ENCODE data around the gene BRD3.
A peak's percentile ranks its signal among the peaks of the same experiment; 100 is the strongest.

Gene BRD3

DNA sequence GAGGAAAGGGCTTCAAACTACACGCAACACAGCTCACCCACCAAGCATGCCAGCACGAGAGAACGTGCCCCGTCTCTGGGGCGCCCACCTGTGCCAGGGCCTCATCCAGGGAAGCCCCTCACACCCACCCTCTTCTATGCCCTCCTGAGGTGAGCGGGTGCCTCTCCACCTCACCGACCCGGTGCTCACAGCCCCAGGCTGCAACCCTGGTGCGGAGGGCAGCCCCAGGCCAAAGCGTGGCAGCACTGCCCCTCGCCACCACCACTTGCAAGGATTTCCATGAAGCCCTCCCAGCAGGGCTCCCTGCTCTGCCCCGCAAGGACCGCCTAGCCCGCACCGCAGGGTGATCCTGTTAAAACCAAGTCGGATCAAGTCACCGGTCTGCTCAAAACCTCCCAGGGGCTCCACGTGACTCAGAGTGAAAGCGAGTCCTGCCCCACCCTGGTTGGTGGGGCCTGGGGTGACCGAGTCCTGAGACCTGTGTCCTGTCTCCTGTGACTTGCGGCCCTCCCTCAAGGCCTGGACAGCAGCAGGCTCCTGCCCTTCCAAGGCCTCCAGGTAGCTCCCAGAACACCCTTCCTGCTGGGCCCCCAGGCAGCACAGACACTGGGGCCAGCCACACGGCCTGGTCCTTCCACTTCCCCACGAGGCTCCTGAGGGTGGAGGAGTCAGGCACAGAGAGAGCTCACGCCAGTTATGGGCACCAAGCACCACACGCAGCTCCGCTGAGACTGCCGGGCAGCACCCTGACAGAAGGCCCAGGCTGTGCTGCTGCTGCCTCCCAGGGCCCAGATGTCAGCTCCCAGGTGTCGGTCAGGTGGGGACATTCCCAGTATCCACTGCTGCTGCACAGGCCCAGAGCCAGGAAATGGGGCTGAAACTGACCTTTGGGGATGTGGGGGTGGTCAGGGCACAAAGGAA lies 12.7 kb downstream of the BRD3 start:
- peak in 1 of 2 donors; percentile 2 for DNase-seq (ENCODE audit: low read depth in 1 of 2, low spot score in 1 of 2)

DNA sequence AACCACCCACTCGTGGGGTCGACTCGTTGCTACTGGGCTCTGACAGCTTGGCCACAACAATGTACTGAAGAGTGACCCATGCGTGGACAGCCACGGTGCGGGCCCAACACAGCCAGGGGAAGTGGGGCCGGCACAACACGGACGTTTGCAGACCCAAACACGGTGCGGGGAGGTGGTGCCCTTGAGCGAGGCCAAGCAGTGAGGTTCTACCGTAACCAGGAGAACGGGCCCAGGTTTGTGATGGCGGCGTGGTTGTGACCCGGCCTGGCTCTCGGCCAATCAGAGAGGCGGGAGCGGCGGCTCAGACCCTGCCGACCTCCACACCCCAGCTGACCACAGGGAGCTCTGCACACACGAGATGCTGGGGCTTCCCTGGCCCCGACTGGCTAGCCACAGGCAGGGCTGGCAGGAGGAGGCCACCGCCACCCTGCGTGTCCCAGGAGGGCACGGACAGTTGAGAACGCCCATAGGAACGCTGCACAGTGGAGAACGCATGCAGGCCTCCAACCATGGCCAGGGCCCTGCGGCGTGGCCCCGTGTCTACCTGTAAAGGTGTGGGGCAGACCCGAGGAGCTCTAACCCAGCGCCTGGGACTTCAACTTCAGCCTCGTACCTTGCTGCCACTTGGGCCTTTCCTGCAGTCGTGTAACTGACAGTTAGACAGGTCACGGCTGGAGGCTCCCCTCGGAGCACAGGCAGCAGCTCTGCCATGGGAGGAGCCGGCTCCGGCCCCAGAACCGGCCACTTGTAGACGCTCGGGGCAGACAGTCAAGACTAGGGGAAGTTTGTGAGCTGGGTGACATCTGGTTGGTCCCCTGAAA lies 13.7 kb downstream of the BRD3 start:
- DNase-seq (ENCODE audit: low read depth in 1 of 2, low spot score in 1 of 2): no peak

DNA sequence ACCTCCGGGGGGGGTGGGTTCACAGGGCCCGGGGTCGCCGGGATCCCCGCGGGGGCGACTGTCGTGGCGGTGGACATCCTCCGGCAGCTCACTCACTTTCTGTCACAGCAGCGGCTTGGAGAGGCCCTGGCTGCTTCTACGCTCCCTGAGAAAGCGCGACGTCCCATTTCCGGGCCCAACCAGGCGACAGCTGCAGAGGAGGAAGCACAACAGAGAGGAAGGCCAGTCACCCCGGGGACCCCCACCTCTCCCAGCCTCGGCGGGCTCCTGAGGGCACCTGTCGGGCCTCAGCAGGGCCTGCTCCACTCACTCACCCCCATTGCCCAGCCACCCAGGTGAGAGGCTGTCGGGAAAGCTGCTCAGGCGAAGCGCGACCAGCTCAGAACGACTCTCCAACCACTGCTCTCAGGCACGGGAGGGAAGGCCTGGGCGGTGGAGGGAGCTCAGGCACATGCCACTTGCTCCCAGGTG lies 14.4 kb downstream of the BRD3 start:
- DNase-seq (ENCODE audit: low read depth in 1 of 2, low spot score in 1 of 2): no peak

DNA sequence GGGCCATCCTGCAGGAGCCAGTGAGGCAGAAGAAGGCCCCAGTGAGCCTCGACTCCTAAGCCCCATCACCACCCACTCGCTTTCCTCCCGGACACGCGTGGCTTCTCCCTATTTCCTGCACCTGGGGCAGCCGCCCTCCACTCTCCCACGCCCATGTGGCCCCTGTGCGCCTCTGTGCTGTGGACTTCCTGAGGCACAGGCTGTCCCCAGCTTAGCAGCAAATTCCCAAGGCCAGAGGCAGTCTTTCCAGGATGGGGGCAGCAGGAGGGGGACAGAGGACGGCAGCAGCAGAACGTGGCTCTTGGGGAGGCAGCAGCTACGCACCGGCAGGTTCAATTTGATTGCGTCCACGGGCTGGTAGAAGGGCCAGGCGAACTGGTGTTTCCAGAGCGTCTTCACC lies 14.9 kb downstream of the BRD3 start:
- DNase-seq (ENCODE audit: low read depth in 1 of 2, low spot score in 1 of 2): no peak

DNA sequence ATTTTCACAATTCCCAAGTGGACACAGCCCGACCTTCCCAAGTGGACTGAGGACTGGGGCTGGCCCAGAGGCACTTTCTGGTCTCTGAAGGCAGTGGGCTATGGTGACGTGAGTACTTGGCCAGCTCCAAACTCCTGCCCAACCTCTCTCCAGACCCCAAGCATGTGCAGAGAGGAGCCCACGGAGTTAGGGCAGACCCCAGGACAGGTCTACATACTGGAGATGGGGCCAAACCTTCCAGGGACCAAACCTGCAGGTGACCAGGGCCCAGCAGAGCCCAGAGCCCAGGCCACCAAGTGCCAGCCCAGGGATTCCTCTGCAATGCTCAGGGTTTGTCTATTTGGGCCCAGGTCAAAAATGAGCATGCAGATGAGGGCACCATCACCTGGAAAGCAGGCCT lies 15.3 kb downstream of the BRD3 start:
- DNase-seq (ENCODE audit: low read depth in 1 of 2, low spot score in 1 of 2): no peak

DNA sequence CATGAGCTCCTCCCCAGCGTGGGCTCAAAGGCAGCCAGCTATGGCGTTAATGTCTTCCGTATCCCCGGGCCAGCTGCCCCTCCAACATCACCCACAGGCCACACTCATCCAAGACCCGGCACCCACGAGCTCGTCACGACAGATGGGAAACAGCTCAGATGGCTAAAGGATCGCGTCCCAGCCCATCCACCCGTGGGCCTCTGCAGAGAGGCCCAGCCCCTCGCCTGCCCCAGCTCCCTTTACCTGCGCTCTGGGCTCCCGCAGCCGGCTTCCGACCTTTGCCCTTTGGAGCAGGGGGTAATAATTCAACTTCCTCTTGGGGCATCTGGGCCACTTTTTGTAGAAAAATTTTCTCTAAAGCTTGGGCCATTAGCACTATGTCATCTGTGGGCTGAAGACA lies 16.5 kb downstream of the BRD3 start:
- no peak for DNase-seq (ENCODE audit: low read depth in 1 of 2, low spot score in 1 of 2)

DNA sequence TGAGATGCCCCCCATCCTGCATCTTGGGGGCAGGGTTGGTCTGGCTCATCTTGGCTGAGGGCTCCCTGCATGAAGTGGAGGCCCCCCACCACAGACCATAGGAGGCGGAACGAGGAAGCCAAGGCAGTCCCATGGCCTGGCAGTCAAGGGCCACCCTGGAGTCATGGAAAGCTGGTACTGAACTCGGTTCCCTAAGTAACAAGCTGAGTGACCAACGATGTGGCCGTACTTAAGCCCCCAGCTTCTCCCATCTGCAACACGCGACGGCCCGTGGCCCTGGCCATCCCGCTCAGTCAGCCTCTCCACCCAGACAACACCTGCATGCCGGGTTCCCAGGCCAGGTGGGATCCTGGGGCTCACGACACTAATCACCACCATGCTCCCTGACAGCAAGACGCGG lies 17.1 kb downstream of the BRD3 start:
- no peak for DNase-seq (ENCODE audit: low read depth in 1 of 2, low spot score in 1 of 2)

DNA sequence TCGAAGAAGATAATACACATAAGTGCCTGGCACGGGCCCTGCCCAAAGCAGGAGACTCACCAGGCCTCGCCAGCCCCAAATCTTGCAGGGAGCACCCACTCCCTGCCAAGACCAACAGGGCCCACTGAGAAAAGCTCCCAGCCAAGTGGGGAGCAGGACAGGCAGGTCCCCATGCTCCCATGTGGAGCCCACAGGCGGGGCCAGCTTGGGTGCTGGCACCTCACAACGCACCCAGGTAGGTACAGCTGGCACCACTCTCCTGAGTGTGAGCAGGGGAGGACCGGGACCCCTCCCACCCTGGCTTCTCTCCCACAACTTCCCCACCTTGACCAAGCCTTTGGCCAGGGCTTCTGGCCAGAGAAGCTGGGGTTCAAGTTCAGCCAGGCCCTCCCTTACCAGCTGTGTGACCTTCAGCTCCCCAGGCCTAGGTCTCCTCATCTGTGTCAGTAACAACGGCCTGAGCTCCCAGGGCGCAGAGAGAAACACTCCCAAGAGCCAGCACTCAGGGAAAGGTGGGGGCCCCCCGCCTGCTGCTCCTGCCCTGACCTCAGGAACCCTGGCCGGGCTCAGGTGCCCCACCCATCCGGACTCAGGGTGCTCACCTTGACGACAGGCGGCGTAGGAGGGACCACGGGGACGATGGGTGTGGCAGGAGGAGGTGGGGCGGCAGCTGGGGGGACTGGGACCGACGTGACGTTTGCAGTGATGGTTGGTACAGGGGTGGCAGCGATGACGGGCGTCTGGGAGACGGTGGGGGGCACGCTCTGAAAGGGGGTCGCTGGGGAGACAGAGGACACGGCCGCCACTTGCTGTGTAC lies 17.8 kb downstream of the BRD3 start:
- no peak for DNase-seq (ENCODE audit: low read depth in 1 of 2, low spot score in 1 of 2)

DNA sequence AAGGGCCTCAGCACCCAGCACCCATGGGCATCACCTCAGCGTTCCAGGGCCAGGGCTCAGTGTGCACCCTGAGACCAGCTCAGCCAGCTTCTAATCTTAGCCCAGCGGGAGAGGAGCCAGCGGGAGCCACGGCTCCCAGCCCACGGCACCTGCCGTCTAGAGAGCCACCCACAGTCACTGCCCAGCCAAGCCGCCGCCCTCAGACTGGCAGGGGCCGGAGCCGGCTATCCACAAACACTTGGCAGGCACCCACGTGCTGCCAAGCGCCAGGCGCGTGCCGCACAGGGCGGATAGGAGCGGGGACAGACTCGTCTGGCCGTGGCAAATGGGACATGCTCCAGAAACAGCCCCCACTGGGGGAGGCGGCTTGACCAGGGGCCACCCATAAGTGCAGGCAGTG lies 18.6 kb downstream of the BRD3 start:
- no peak for DNase-seq (ENCODE audit: low read depth in 1 of 2, low spot score in 1 of 2)

DNA sequence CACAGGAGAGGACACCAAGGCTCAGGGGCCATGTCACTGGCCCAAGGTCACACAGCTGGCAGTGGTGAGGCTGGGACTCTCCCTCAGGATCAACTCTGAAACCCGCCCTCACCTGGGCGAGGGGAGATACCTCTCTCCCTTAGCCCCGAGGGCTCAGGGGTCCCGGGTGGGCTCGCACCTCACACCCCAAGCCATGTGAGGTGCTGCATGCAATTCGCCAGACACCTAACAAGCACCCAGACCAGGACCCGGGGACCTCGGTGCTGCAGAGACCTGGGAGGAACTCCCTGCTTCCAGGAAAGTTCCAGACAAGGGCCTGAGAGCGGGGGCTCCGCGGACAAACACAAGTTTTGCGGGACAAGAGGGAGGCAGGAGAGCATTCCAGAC lies 19.3 kb downstream of the BRD3 start:
- DNase-seq (ENCODE audit: low read depth in 1 of 2, low spot score in 1 of 2): no peak

DNA sequence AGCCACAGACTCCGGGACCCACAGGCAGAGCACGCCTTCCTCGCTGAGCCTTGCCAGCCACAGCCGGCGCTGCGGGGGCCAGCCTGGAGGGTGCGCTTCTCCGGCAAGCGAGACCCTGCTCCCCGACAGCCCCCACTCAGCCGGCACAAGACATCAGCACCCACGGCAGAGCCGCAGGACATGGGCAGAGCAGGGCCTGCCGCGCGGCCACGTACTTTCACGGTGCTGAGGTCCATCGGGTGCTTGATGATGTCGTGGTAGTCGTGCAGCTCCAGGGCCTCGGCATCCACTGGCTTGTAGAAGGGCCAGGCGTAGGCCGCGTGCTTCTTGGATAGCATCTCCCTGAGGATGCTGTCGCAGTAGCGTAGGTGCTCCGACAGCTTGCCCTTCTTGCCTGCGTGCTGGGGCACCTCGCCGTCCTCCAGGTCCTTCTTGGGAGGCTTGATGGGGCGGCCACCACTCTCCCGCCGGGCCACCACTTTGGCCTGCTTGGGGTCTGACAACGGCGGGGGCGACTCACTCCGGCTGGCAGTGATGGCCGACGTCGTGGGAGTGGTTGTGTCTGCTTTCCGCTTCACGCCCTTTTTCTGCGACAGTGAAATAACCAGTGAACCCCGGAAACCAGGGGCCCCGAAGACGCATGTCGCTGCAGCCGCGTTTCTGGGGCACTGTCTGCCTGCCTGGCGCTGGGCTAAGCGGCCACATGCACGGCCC lies 19.8 kb downstream of the BRD3 start:
- no peak for DNase-seq (ENCODE audit: low read depth in 1 of 2, low spot score in 1 of 2)

DNA sequence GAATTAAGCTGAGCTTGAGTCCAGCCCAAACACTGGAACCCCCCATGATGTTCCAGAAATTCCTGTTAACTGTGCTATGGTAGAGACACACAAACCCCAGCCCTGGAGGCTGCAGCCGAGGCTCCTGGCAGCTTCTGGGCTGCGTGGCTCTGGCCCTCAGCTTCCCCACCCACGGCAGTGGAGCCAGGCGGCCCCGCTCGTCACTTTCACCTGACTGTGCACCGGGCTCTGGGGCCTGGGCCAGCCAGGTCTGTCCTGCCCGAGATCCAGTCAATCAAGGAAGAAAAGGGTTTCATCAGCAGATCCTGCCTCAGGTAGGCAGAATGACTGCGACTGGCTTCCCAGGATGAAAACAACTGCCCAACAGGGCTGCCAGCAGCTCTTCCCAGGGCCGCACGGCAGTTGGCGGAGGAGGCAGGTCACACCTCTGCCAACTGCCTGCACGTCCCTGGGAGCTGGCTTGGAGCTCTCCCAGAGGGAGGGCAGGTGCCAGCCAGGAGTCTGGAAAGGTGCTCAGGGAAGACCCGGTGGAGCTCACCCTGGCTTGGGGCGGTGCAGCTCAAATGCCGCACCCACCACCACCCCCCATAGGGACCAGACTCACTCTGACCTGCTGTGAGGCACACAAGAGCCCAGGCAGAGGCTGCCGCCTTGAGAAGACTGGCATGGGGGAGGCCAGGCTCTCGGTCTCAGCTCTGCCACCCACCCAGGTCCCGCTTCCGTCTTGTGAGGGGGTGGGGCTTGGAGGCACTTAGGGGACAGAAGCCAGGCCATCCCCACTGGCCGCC lies 20.7 kb downstream of the BRD3 start:
- no peak for DNase-seq (ENCODE audit: low read depth in 1 of 2, low spot score in 1 of 2)

DNA sequence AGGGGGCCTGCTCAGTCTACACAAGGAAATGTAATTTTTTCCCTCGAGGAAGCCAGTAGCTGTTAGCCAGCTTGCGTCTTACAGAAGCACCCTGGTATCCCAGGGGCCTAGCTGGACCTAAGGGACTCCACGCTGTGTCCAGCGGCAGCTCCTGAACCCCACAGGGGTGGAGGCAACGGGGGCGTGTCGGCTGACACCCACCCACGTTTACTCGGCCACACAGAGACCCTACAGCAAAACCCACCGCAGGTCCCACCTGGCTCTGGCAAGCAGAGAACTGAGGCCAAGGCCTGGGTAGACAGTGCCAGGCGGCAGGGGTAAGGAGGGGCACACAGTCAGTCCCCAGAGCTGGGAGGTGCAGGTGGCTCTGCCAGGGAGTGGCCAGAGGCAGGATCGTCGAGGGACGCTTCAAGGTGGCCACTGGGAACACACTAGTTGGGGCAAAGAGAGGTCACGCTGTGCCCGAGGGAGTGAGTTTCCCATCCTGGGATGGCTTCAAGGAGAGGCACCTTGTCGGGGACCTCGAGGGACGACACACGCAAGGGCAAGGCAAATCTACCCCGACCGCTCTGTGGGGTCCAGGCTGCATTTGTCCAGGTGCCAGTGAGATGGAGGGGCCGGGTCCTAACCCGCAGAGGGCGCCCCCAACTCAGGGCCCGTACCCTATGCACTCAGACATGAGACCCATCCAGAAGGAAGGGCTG lies 21.8 kb downstream of the BRD3 start:
- no peak for DNase-seq (ENCODE audit: low read depth in 1 of 2, low spot score in 1 of 2)

DNA sequence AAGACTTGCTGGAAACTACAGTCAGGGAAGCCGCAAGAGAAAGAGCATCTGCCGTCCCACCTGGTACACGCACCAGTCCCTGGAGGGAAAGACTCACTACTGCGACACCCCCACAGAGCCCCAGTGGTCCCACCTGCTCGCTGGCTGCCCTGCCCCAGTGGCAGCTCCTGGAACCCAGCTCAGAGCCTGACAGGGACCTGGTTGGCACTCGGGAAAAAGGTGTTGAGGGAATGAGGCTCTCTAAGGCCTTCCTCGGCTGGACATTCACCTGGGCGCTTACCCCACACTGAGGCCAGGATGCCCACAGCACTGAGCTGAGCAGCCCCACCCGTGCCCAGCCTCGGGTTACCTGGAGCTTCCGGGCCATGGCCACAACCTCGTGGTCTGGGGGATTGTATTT lies 22.9 kb downstream of the BRD3 start:
- no peak for DNase-seq (ENCODE audit: low read depth in 1 of 2, low spot score in 1 of 2)

DNA sequence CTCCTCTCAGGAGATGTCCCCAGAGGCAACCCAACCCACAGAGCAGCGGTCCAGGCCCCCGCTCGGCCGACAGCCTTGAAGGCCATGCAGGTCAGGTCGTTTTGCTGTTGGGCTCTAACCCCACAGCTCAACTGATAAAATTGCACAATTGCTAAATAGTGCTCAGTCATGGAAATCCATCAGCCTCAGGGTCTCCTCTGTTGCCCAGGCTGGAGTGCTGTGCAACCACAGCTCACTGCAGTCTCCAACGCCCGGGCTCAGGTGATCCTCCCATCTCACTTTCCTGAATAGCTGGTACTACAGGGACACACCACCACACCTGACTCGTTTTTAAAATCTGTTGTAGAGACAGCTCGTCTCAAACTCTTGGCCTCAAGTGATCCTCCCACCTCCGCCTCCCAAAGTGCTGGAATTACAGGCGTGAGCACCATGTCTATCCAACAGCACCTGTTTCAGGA lies 24.3 kb downstream of the BRD3 start:
- DNase-seq (ENCODE audit: low read depth in 1 of 2, low spot score in 1 of 2): no peak

DNA sequence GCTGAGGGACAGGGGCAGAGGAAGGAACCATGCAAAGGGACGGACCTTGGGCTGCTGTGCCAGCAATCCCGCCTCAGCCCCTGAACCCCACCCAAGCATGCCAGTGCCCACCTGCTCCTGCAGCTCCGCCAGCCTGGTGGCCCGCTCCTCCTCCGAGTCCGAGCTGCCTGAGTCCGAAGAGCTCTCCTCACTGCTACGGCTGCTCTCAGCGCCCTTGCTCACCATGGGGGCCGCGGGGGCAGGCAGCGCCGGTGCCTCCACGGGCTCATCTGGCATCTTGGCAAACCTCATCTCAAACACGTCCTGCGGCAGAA lies 26.2 kb downstream of the BRD3 start:
- DNase-seq (ENCODE audit: low read depth in 1 of 2, low spot score in 1 of 2): no peak

DNA sequence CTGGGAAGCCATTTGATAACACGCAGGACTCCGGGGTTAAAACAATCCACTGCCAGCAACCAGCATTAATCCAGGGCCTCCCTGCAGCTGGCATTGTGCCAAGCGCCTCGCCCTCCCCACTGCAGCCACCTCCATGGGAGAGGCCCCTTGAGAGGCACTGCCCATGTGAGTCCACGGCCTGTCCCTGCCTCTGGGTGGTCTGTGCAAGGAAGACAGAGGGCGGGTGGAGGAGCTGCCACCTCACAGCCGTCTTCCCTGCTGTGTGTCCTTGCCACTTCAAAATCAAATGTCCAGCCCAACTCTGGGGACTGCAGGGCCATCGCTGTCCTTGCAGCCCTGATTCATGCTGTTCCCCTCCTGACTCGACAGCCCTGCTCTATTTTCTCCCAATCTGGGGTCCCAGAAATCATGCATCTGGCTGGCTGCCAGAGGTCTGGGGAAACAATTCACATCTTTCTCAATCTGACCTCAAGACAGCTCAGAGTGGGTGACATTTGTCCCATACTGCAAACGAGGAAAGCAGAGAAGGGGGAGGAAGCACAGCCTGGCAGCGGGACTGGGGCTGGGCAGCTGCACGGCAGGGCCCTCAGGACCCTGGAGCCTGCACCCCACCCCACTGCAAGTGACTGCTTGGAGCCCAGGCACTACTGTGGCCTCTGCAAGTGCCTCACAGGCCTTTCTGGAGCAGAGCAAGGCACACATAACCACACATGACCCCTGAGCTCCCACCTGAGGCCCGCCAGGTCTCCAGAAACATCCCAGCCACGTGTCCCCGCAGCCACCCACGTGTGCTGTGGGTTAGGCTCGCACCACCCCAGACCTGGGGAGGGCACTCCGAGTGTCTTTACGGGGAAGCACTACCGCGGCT lies 26.8 kb downstream of the BRD3 start:
- no peak for DNase-seq (ENCODE audit: low read depth in 1 of 2, low spot score in 1 of 2)

DNA sequence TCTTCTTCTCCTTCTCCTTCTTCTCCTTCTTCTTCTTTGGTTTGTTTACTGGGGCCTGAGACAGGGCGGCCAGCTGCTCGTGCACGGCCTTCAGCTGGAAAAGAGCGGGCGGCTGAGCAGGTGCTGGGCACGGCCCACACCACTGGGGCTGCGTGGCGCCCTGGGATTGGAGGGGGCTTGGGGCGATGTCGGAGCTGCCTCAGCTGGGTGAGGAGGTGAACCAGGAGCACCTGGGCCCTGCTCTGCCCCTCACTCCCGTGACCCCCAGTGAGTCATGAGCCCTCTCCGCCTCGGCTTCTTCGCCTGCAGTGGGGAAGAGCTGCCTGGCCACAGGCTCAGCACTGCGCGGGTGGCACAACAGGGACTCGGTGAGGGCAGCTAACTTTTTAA lies 27.7 kb downstream of the BRD3 start:
- no peak for DNase-seq (ENCODE audit: low read depth in 1 of 2, low spot score in 1 of 2)

All from activated T-helper 1 cell treated with anti-CD3 and anti-CD28 coated beads, Interleukin-2, amount 50 U/mL, for 16 hours (primary cell).